ENCODE measurements around the gene PUDP.

DNA sequence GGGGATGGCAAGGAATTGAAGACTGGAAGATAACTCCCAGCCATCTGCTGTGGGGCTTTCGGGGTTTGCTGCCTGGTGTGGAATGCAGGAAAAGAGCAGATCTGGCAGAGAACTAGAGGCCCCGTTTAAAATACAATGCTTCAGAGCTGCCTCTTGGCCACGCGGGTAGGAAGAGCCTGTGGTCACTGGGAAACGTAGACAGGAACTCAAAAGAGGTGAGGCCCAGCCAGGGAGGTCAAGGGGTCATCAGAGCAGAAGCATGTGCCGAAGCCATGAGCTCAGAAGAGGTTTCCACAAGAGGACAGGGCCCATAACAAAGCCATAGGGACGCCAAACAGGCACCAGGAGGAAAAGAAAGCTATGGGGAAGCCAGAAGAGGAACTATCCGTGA, 14.9 kb downstream of the PUDP start:
- TF ChIP-seq EZH2 (IDR thresholded peaks at IDR 0.05) (no peak), POLR2AphosphoS5 (IDR thresholded peaks at IDR 0.05; ENCODE audit: borderline replicate concordance, low read depth, low read length) (no peak), FOXP2 (optimal IDR thresholded peaks at IDR 0.05; ENCODE audit: control extremely low read depth, extremely low read length, insufficient read depth) (no peak)

All from SK-N-MC (cell line).